H1 (cell line): ENCODE data around the gene PSMB3. TPM values are rescaled to one million over a fixed set of nuclear protein-coding genes. Genes with fewer than 3 reads are reported as not detected.

Experiments used
- CREB1 ChIP-seq: IDR thresholded peaks from 2 replicates; pipeline ENCODE4 v1.6.1; 2012; ENCODE audit warnings: inconsistent platforms
- KDM5A ChIP-seq: fragments of 200-600 bp; IDR thresholded peaks from 2 replicates; pipeline ENCODE4 v1.7.1; 2012; ENCODE audit warnings: mild to moderate bottlenecking, low read length, inconsistent platforms, mixed read lengths
- MAFK ChIP-seq: IDR thresholded peaks from 2 replicates; pipeline ENCODE4 v1.6.1; 2012; ENCODE audit warnings: low read depth, mild to moderate bottlenecking, improper control_type of control experiment, low read length
- NANOG ChIP-seq: IDR thresholded peaks from 2 replicates; pipeline ENCODE4 v1.6.1; 2011; ENCODE audit warnings: low read length, low read depth, mild to moderate bottlenecking, inconsistent platforms; ENCODE audit not compliant: insufficient read depth, poor library complexity, severe bottlenecking
- RAD21 ChIP-seq, 2 experiments: IDR thresholded peaks in 1 of 2; conservative IDR thresholded peaks in 1 of 2; 2 replicates each; pipeline ENCODE4 v1.6.1; 2011; ENCODE audit warnings: low read depth in 2 of 2, low read length in 2 of 2, improper control_type of control experiment in 1 of 2, inconsistent platforms in 1 of 2, mild to moderate bottlenecking in 1 of 2, moderate library complexity in 1 of 2
- RXRA ChIP-seq: IDR thresholded peaks from 2 replicates; pipeline ENCODE4 v1.6.1; 2011; ENCODE audit warnings: low read depth, mild to moderate bottlenecking, low read length, moderate library complexity; ENCODE audit not compliant: insufficient read depth
- SRF ChIP-seq: IDR thresholded peaks from 2 replicates; pipeline ENCODE4 v1.6.1; 2011; ENCODE audit warnings: mild to moderate bottlenecking, low read depth, low read length, moderate library complexity
- polyA plus RNA-seq, 7 experiments: library from polyadenylated mRNA; depleted of rRNA in 3 of 7; stranded (reverse) in 5 of 7; unstranded in 2 of 7; fragments of >200 nt in 5 of 7; fragments of 200-250 nt in 2 of 7; gene quantifications; 1 replicate in 5 of 7; 2 replicates in 1 of 7; 4 replicates in 1 of 7; pipeline versions ENCODE4 v1.2.1 to v1.2.3, GENCODE V29; 2011 to 2013; ENCODE audit warnings: missing spikeins in 2 of 7, mixed read lengths in 2 of 7
- total RNA-seq: library from RNA; stranded (reverse); fragmentation: NEBNext Ultra II Directional; extraction: Animal tissue kit (Norgen Biotek cat#: 25700); gene quantifications from 2 replicates; pipeline ENCODE4 v1.2.1, GENCODE V29; 2021
- TF ChIP-seq, protein P1 (sequence below): fragments of 300-600 bp; sonication (generic); IDR thresholded peaks from 2 replicates; pipeline ENCODE4 v1.7.1; 2012; ENCODE audit warnings: low read length, moderate library complexity, mild to moderate bottlenecking, inconsistent platforms; ENCODE audit not compliant: insufficient replicate concordance

Gene PSMB3
- total and polyA plus RNA-seq, 2 of the 8 experiments (the other 6 are each of a cell fraction or from before 2014, with no cell fraction given), result 291 to 914 TPM

DNA sequence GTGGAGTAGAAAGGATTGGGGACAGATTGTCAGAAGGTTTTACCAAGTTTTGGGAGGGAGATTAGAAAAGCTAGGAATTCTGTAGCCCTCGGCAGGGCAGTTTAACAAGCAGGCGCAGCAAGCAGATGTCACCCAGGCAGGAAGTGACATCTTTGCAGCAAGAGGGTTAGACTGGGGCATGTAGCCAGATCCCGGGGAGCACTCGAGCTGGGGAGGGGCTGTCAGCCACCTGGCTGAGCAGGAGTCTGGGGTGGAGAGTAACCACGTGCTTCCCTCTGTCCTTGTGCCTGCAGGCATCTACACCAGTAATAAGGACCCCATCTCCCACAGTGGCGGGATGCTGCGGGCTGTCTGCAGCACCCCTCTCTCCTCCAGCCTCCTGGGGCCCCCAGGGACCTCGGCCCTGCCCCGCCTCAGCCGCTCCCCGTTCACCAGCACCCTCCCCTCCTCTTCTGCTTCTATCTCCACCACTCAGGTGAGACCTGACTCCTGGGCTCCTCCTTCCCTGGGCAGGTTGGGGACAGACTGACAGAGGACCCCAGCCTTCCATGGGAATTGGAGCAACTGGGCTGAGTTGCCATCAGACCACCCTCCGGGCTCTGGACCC is 35.3 kb upstream of the PSMB3 start (continued):
- TF ChIP-seq, protein P1, sequence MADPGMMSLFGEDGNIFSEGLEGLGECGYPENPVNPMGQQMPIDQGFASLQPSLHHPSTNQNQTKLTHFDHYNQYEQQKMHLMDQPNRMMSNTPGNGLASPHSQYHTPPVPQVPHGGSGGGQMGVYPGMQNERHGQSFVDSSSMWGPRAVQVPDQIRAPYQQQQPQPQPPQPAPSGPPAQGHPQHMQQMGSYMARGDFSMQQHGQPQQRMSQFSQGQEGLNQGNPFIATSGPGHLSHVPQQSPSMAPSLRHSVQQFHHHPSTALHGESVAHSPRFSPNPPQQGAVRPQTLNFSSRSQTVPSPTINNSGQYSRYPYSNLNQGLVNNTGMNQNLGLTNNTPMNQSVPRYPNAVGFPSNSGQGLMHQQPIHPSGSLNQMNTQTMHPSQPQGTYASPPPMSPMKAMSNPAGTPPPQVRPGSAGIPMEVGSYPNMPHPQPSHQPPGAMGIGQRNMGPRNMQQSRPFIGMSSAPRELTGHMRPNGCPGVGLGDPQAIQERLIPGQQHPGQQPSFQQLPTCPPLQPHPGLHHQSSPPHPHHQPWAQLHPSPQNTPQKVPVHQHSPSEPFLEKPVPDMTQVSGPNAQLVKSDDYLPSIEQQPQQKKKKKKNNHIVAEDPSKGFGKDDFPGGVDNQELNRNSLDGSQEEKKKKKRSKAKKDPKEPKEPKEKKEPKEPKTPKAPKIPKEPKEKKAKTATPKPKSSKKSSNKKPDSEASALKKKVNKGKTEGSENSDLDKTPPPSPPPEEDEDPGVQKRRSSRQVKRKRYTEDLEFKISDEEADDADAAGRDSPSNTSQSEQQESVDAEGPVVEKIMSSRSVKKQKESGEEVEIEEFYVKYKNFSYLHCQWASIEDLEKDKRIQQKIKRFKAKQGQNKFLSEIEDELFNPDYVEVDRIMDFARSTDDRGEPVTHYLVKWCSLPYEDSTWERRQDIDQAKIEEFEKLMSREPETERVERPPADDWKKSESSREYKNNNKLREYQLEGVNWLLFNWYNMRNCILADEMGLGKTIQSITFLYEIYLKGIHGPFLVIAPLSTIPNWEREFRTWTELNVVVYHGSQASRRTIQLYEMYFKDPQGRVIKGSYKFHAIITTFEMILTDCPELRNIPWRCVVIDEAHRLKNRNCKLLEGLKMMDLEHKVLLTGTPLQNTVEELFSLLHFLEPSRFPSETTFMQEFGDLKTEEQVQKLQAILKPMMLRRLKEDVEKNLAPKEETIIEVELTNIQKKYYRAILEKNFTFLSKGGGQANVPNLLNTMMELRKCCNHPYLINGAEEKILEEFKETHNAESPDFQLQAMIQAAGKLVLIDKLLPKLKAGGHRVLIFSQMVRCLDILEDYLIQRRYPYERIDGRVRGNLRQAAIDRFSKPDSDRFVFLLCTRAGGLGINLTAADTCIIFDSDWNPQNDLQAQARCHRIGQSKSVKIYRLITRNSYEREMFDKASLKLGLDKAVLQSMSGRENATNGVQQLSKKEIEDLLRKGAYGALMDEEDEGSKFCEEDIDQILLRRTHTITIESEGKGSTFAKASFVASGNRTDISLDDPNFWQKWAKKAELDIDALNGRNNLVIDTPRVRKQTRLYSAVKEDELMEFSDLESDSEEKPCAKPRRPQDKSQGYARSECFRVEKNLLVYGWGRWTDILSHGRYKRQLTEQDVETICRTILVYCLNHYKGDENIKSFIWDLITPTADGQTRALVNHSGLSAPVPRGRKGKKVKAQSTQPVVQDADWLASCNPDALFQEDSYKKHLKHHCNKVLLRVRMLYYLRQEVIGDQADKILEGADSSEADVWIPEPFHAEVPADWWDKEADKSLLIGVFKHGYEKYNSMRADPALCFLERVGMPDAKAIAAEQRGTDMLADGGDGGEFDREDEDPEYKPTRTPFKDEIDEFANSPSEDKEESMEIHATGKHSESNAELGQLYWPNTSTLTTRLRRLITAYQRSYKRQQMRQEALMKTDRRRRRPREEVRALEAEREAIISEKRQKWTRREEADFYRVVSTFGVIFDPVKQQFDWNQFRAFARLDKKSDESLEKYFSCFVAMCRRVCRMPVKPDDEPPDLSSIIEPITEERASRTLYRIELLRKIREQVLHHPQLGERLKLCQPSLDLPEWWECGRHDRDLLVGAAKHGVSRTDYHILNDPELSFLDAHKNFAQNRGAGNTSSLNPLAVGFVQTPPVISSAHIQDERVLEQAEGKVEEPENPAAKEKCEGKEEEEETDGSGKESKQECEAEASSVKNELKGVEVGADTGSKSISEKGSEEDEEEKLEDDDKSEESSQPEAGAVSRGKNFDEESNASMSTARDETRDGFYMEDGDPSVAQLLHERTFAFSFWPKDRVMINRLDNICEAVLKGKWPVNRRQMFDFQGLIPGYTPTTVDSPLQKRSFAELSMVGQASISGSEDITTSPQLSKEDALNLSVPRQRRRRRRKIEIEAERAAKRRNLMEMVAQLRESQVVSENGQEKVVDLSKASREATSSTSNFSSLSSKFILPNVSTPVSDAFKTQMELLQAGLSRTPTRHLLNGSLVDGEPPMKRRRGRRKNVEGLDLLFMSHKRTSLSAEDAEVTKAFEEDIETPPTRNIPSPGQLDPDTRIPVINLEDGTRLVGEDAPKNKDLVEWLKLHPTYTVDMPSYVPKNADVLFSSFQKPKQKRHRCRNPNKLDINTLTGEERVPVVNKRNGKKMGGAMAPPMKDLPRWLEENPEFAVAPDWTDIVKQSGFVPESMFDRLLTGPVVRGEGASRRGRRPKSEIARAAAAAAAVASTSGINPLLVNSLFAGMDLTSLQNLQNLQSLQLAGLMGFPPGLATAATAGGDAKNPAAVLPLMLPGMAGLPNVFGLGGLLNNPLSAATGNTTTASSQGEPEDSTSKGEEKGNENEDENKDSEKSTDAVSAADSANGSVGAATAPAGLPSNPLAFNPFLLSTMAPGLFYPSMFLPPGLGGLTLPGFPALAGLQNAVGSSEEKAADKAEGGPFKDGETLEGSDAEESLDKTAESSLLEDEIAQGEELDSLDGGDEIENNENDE, result no peak
- TF ChIP-seq MAFK (no peak), SRF (no peak), KDM5A (no peak), NANOG (no peak), CREB1 (no peak), RAD21 (IDR thresholded peaks at IDR 0.05 in 1 of 2, conservative IDR thresholded peaks at IDR 0.05 in 1 of 2; ENCODE audit: low read depth in 2 of 2, low read length in 2 of 2) (no peak), RXRA (no peak)
- TF ChIP-seq, all 59 proteins: peak for 0
